A673 (cell line): ENCODE data around the gene PDE8B. TPM values are rescaled to one million over a fixed set of nuclear protein-coding genes. Genes with fewer than 3 reads are reported as not detected.

Source experiments
- BruUV-seq: library from RNA; stranded (reverse); fragments of 400-500 nt; replicated peaks from 2 replicates; lab custom pipeline; 2021; lab: Mats Ljungman, UMichigan
- CTCF ChIA-PET: fragments of 300-600 bp; sonication (Branson Sonifier 250); formaldehyde crosslinking; loops from one replicate; lab custom pipeline; 2022; ENCODE audit warnings: antibody characterized with exemption; lab: Charles Lee
- POLR2A ChIA-PET: fragments of 300-600 bp; sonication (Branson Sonifier 250); formaldehyde crosslinking; loops from one replicate; lab custom pipeline; 2022; ENCODE audit warnings: antibody characterized with exemption; ENCODE audit not compliant: low non-redundant PET; lab: Charles Lee
- DNase-seq: peaks from one replicate; pipeline ENCODE4 v3.0.0-alpha.2; 2015; ENCODE audit warnings: low spot score
- H3K27ac ChIP-seq: fragments of 200-600 bp; sonication (generic); 2 replicates; pipeline ENCODE4 v1.5.1; 2016; ENCODE audit warnings: mixed run types, low read depth, mild to moderate bottlenecking, mixed read lengths, antibody characterized with exemption, low read length; ENCODE audit not compliant: poor library complexity, severe bottlenecking
- H3K27me3 ChIP-seq: fragments of 200-600 bp; sonication (generic); replicated peaks from 2 replicates; pipeline ENCODE4 v1.6.1; 2017; ENCODE audit warnings: mixed run types, low read depth, mild to moderate bottlenecking, mixed read lengths, antibody characterized with exemption, low read length; ENCODE audit not compliant: insufficient read depth, poor library complexity
- H3K36me3 ChIP-seq: fragments of 200-600 bp; sonication (generic); 2 replicates; pipeline ENCODE4 v1.6.1; 2016; ENCODE audit warnings: mixed run types, mild to moderate bottlenecking, mixed read lengths, antibody characterized with exemption, low read length; ENCODE audit not compliant: insufficient read depth, poor library complexity, severe bottlenecking
- H3K4me1 ChIP-seq: fragments of 200-600 bp; sonication (generic); 2 replicates; pipeline ENCODE4 v1.6.1; 2017; ENCODE audit warnings: mixed run types, mild to moderate bottlenecking, mixed read lengths, antibody characterized with exemption, low read length; ENCODE audit not compliant: insufficient read depth, poor library complexity, severe bottlenecking
- H3K4me3 ChIP-seq: fragments of 200-600 bp; sonication (generic); 2 replicates; pipeline ENCODE4 v1.5.1; 2016; ENCODE audit warnings: low read depth, mixed run types, mild to moderate bottlenecking, mixed read lengths, low read length; ENCODE audit not compliant: poor library complexity, severe bottlenecking
- H3K9me3 ChIP-seq: fragments of 200-600 bp; sonication (generic); 2 replicates; pipeline ENCODE4 v1.6.1; 2016; ENCODE audit warnings: mixed run types, low read depth, mild to moderate bottlenecking, mixed read lengths, antibody characterized with exemption, low read length; ENCODE audit not compliant: poor library complexity, severe bottlenecking
- EZH2 ChIP-seq: fragments of 200-600 bp; sonication (generic); IDR thresholded peaks from 2 replicates; pipeline ENCODE4 v1.6.1; 2017; ENCODE audit warnings: borderline replicate concordance, low read depth, mild to moderate bottlenecking, mixed read lengths, antibody characterized with exemption, low read length; ENCODE audit not compliant: poor library complexity, severe bottlenecking
- intact Hi-C: fragments of 100-400 bp; cut with micrococcal nuclease; formaldehyde crosslinking; loops from one replicate; pipeline ENCODE4 v1.10.0; 2022; ENCODE audit not compliant: unreplicated experiment
- total RNA-seq: library from RNA; stranded (reverse); gene quantifications from 2 replicates; pipeline ENCODE4 v1.2.3, GENCODE V29; 2021
- TF ChIP-seq, protein P1 (sequence below): fragments of 300-800, 200-600 bp; sonication (generic); conservative IDR thresholded peaks from 2 replicates; pipeline ENCODE4 v1.5.1; 2017; ENCODE audit warnings: low read depth, mild to moderate bottlenecking, antibody characterized with exemption, low read length, moderate library complexity, mixed read lengths

The PDE8B gene
- total RNA-seq, 1 experiment from 2014 or later: 0.69 TPM

DNA sequence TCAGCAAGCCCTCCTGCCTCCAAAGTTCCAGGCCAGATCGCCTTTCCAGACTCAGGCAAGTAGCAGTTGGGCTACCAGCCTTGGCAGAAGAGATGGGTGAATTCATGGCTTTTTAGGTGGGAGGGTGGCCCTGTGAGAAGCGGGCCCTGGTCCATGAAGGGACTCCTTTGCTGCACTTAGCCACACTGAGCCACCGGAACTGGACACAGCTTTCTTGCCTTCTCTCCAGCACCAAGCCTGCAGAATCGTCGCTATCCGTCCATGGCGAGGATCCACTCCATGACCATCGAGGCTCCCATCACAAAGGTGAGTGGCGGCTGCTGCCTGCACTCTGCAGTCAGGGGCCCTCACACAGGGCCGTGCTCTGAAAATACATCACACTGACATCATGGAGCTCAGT lies 196.7 kb downstream of the PDE8B start:
- Histone ChIP-seq H3K27ac (no peak overlapping the region), H3K36me3 (no peaks in the 10 kb centered on the region), H3K27me3 (no peaks in the 10 kb centered on the region), H3K4me1 (no peaks in the 10 kb centered on the region), H3K9me3 (no peaks in the 10 kb centered on the region), H3K4me3 (no peak overlapping the region)
- ChIA-PET POLR2A (no interaction called here), CTCF (no interaction called here)
- TF ChIP-seq EZH2: no peak
- TF ChIP-seq, protein P1, sequence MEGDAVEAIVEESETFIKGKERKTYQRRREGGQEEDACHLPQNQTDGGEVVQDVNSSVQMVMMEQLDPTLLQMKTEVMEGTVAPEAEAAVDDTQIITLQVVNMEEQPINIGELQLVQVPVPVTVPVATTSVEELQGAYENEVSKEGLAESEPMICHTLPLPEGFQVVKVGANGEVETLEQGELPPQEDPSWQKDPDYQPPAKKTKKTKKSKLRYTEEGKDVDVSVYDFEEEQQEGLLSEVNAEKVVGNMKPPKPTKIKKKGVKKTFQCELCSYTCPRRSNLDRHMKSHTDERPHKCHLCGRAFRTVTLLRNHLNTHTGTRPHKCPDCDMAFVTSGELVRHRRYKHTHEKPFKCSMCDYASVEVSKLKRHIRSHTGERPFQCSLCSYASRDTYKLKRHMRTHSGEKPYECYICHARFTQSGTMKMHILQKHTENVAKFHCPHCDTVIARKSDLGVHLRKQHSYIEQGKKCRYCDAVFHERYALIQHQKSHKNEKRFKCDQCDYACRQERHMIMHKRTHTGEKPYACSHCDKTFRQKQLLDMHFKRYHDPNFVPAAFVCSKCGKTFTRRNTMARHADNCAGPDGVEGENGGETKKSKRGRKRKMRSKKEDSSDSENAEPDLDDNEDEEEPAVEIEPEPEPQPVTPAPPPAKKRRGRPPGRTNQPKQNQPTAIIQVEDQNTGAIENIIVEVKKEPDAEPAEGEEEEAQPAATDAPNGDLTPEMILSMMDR: no peak
- intact Hi-C loops: no loop called here
- no TSS peak for BruUV-seq
- no peak for DNase-seq

DNA sequence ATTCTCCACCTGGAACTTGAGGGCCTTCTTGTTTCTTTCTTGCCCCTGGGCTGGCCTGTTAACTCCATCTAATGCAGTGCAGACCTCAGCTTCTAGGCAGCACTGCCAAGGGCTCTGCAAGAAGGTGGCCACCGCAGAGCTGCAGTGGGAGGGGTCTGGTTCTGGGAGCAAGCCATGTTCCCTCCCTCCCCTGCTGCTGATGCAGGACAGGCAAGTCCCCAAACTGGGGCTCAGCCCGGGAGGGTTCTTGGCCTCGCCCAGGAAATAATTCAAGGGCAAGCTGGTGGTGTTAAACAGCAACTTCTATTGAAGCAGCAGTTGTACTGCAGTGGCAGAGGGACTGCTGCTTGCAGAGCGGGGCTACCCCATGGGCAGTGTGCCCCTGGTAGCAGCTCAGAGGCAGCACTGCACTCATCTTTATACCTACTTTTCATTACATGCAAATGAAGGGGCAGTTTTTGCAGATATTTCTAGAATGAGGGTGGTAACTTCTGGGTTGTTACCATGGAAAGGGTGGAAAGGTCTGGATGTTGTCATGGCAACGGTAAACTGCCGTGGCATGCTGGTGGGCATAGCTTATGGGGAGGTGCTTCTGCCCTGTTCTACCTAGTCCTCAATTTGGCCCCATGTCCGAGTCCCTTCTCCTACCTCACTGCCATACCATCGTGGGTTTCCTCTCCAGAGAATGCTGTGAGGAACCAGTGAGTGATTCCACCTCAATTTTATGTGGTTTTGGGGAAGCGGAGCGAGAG lies 199.6 kb downstream of the PDE8B start:
- no peak overlapping the region for H3K4me3 ChIP-seq
- no peaks in the 10 kb centered on the region for H3K9me3 ChIP-seq
- intact Hi-C loops: no loop called here
- CTCF ChIA-PET: no interaction called here
- no peak for TF ChIP-seq EZH2
- TF ChIP-seq, protein P1: no peak
- POLR2A ChIA-PET: interaction anchor here (0.8 kb wide), 1 partner anchor 223 kb away, joined by 4 read pairs; no protein-coding TSS in a partner anchor
- no peaks in the 10 kb centered on the region for H3K4me1 ChIP-seq
- H3K27me3 ChIP-seq: no peaks in the 10 kb centered on the region
- no peak overlapping the region for H3K27ac ChIP-seq
- DNase-seq: no peak
- BruUV-seq: no TSS peak
- no peaks in the 10 kb centered on the region for H3K36me3 ChIP-seq

DNA sequence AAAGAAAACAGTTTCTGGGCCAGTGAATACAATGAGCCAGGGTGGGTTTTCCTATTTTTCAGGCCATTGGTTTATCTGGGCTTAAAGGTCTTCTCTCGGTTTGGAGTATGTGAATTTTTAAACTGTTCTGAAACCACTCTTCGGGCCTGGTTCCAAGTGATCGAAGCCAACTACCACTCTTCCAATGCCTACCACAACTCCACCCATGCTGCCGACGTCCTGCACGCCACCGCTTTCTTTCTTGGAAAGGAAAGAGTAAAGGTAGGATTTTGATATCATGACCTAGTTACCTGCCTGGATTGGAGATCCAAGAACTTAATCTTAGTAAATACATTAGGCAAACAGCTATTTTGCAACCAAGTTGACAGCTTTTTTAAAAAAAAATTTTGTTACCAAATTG lies 202.6 kb downstream of the PDE8B start:
- POLR2A ChIA-PET: no interaction called here
- no TSS peak for BruUV-seq
- DNase-seq: no peak
- Histone ChIP-seq H3K27me3 (no peaks in the 10 kb centered on the region), H3K9me3 (no peaks in the 10 kb centered on the region), H3K36me3 (no peaks in the 10 kb centered on the region), H3K4me3 (no peak overlapping the region), H3K27ac (no peak overlapping the region), H3K4me1 (peaks cover 8% of the 10 kb centered on the region)
- CTCF ChIA-PET: no interaction called here
- TF ChIP-seq EZH2: no peak
- TF ChIP-seq, protein P1: no peak
- intact Hi-C loops: no loop called here
